SK-N-SH treated with all-trans-retinoic acid at 6 μM for 48 hours (cell line): ENCODE results near the gene SNX8.

Source experiments
- ATAC-seq: fragments of 200-7000 bp; cut with Tn5 transposase; 3 replicates; pipeline ENCODE4 v1.9.1; 2020; ENCODE audit warnings: mild to moderate bottlenecking, moderate library complexity
- BACH2 ChIP-seq: fragments of 250-450 bp; sonication (Bioruptor Pico); IDR thresholded peaks from 2 replicates; pipeline ENCODE4 v1.9.0; 2021; ENCODE audit warnings: mild to moderate bottlenecking, borderline replicate concordance
- ESRRG ChIP-seq: fragments of 250-450 bp; sonication (Bioruptor Pico); IDR thresholded peaks from 2 replicates; pipeline ENCODE4 v1.6.1; 2021; ENCODE audit warnings: mild to moderate bottlenecking
- GLIS3 ChIP-seq: fragments of 250-450 bp; sonication (Bioruptor Pico); IDR thresholded peaks from 2 replicates; pipeline ENCODE4 v1.5.0; 2020; ENCODE audit warnings: mild to moderate bottlenecking, moderate library complexity
- OSR1 ChIP-seq: fragments of 250-450 bp; sonication (Bioruptor Pico); IDR thresholded peaks from 2 replicates; pipeline ENCODE4 v1.8.0; 2022; ENCODE audit warnings: moderate library complexity, mild to moderate bottlenecking, inconsistent platforms
- PPARA ChIP-seq: fragments of 250-450 bp; sonication (Bioruptor Pico); IDR thresholded peaks from 2 replicates; pipeline ENCODE4 v1.5.0; 2020; ENCODE audit warnings: mild to moderate bottlenecking, borderline replicate concordance
- RARB ChIP-seq: fragments of 250-450 bp; sonication (Bioruptor Pico); IDR thresholded peaks from 2 replicates; pipeline ENCODE4 v1.8.0; 2021; ENCODE audit warnings: mild to moderate bottlenecking, moderate library complexity
- SNAI2 ChIP-seq: fragments of 250-450 bp; sonication (Bioruptor Pico); IDR thresholded peaks from 2 replicates; pipeline ENCODE4 v1.5.0; 2020; ENCODE audit warnings: mild to moderate bottlenecking, moderate library complexity
- TCF4 ChIP-seq: fragments of 250-450 bp; sonication (Bioruptor Pico); IDR thresholded peaks from 2 replicates; pipeline ENCODE4 v1.8.0; 2021; ENCODE audit warnings: mild to moderate bottlenecking, moderate library complexity, borderline replicate concordance
- TOX ChIP-seq: fragments of 250-450 bp; sonication (Bioruptor Pico); IDR thresholded peaks from 2 replicates; pipeline ENCODE4 v1.8.0; 2021; ENCODE audit warnings: mild to moderate bottlenecking, moderate library complexity, borderline replicate concordance
- ZC3H10 ChIP-seq: fragments of 250-450 bp; sonication (Bioruptor Pico); IDR thresholded peaks from 2 replicates; pipeline ENCODE4 v1.5.1; 2021; ENCODE audit warnings: mild to moderate bottlenecking, moderate library complexity
- ZFP30 ChIP-seq: fragments of 450-650 bp; formaldehyde crosslinking; IDR thresholded peaks from 2 replicates; pipeline ENCODE4 v1.5.0; 2022; ENCODE audit warnings: mild to moderate bottlenecking, moderate library complexity
- ZNF565 ChIP-seq: fragments of 450-650 bp; formaldehyde crosslinking; conservative IDR thresholded peaks from 2 replicates; pipeline ENCODE4 v1.5.0; 2020; ENCODE audit warnings: low read depth, mild to moderate bottlenecking, moderate library complexity
- ZNF70 ChIP-seq: fragments of 450-650 bp; formaldehyde crosslinking; IDR thresholded peaks from 2 replicates; pipeline ENCODE4 v1.5.0; 2020; ENCODE audit warnings: mild to moderate bottlenecking, moderate library complexity
- ZNF8 ChIP-seq: fragments of 450-650 bp; formaldehyde crosslinking; IDR thresholded peaks from 2 replicates; pipeline ENCODE4 v1.5.0; 2020; ENCODE audit warnings: mild to moderate bottlenecking, moderate library complexity
- TF ChIP-seq, protein P1 (sequence below): fragments of 250-450 bp; sonication (Bioruptor Pico); IDR thresholded peaks from 2 replicates; pipeline ENCODE4 v1.5.0; 2020; ENCODE audit warnings: mild to moderate bottlenecking, moderate library complexity
- TF ChIP-seq, protein P2 (sequence below): fragments of 250-450 bp; sonication (Bioruptor Pico); IDR thresholded peaks from 2 replicates; pipeline ENCODE4 v1.8.0; 2020; ENCODE audit warnings: mild to moderate bottlenecking, moderate library complexity, borderline replicate concordance
- TF ChIP-seq, protein P3 (sequence below): fragments of 250-450 bp; sonication (Bioruptor Pico); IDR thresholded peaks from 2 replicates; pipeline ENCODE4 v1.8.0; 2021; ENCODE audit warnings: low read depth, mild to moderate bottlenecking, moderate library complexity, borderline replicate concordance
- TF ChIP-seq, protein P4 (sequence below): fragments of 250-450 bp; sonication (Bioruptor Pico); IDR thresholded peaks from 2 replicates; pipeline ENCODE4 v1.5.1; 2021; ENCODE audit warnings: mild to moderate bottlenecking, moderate library complexity

The SNX8 gene

DNA sequence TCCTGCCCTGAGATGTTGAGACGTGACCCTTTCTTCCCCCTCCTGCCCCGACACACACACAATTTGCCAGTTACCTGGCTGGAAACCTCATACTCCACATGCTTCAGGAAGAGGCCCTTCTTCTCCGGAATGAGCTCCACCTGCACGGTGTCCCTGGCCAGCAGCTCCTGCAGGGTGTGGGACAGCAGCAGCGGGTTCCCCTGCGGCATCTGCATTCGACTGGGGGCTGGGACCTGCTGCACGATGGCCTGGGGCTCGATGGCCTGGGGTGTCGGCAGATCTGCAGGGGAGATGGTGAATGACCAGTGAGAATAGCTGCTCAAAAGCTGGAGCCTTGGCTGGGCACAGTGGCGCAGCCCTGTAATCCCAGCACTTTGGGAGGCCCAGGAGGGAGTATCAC, 36.2 kb downstream of the SNX8 start:
- TF ChIP-seq, protein P1, sequence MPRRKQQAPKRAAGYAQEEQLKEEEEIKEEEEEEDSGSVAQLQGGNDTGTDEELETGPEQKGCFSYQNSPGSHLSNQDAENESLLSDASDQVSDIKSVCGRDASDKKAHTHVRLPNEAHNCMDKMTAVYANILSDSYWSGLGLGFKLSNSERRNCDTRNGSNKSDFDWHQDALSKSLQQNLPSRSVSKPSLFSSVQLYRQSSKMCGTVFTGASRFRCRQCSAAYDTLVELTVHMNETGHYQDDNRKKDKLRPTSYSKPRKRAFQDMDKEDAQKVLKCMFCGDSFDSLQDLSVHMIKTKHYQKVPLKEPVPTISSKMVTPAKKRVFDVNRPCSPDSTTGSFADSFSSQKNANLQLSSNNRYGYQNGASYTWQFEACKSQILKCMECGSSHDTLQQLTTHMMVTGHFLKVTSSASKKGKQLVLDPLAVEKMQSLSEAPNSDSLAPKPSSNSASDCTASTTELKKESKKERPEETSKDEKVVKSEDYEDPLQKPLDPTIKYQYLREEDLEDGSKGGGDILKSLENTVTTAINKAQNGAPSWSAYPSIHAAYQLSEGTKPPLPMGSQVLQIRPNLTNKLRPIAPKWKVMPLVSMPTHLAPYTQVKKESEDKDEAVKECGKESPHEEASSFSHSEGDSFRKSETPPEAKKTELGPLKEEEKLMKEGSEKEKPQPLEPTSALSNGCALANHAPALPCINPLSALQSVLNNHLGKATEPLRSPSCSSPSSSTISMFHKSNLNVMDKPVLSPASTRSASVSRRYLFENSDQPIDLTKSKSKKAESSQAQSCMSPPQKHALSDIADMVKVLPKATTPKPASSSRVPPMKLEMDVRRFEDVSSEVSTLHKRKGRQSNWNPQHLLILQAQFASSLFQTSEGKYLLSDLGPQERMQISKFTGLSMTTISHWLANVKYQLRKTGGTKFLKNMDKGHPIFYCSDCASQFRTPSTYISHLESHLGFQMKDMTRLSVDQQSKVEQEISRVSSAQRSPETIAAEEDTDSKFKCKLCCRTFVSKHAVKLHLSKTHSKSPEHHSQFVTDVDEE, result no peak
- TF ChIP-seq ESRRG (CRISPR knock-in tag) (no peak), OSR1 (CRISPR knock-in tag) (no peak), ZNF565 (CRISPR knock-in tag) (no peak), PPARA (CRISPR knock-in tag) (no peak), GLIS3 (CRISPR knock-in tag) (no peak), ZFP30 (no peak), TCF4 (CRISPR knock-in tag) (no peak), ZC3H10 (CRISPR knock-in tag) (no peak), TOX (CRISPR knock-in tag) (no peak), BACH2 (CRISPR knock-in tag) (no peak), SNAI2 (CRISPR knock-in tag) (no peak), ZNF8 (CRISPR knock-in tag) (no peak)
- TF ChIP-seq, protein P2, sequence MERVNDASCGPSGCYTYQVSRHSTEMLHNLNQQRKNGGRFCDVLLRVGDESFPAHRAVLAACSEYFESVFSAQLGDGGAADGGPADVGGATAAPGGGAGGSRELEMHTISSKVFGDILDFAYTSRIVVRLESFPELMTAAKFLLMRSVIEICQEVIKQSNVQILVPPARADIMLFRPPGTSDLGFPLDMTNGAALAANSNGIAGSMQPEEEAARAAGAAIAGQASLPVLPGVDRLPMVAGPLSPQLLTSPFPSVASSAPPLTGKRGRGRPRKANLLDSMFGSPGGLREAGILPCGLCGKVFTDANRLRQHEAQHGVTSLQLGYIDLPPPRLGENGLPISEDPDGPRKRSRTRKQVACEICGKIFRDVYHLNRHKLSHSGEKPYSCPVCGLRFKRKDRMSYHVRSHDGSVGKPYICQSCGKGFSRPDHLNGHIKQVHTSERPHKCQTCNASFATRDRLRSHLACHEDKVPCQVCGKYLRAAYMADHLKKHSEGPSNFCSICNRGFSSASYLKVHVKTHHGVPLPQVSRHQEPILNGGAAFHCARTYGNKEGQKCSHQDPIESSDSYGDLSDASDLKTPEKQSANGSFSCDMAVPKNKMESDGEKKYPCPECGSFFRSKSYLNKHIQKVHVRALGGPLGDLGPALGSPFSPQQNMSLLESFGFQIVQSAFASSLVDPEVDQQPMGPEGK, result no peak
- TF ChIP-seq, protein P3, sequence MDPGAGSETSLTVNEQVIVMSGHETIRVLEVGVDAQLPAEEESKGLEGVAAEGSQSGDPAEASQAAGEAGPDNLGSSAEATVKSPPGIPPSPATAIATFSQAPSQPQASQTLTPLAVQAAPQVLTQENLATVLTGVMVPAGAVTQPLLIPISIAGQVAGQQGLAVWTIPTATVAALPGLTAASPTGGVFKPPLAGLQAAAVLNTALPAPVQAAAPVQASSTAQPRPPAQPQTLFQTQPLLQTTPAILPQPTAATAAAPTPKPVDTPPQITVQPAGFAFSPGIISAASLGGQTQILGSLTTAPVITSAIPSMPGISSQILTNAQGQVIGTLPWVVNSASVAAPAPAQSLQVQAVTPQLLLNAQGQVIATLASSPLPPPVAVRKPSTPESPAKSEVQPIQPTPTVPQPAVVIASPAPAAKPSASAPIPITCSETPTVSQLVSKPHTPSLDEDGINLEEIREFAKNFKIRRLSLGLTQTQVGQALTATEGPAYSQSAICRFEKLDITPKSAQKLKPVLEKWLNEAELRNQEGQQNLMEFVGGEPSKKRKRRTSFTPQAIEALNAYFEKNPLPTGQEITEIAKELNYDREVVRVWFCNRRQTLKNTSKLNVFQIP (CRISPR knock-in tag), result no peak
- ATAC-seq, result no peak

DNA sequence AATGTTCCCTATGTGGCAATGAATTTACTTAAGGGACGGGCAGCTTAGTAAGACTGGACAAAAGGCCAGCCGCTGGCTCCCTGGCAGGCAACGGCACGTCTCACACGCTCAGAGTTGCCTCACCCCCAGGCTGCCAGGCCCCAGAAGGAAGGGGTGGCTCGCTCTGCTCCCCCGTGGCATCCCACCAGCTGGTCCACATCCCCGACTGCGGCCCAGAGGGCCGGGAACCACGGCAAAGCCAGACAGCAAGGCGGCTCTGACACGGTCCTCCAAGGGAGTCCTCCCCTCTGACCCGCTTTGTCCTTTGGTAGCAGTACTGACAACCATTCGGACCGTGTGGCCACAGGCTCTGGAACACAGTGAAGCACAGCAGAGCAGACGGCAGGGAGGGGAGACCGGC, 38.1 kb downstream of the SNX8 start:
- no peak for ATAC-seq
- no peak for TF ChIP-seq GLIS3 (CRISPR knock-in tag)
- TF ChIP-seq ZNF565 (CRISPR knock-in tag), result no peak
- no peak for TF ChIP-seq ZNF70
- TF ChIP-seq ZC3H10 (CRISPR knock-in tag), result no peak
- TF ChIP-seq ZNF8 (CRISPR knock-in tag), result no peak
- no peak for TF ChIP-seq RARB (CRISPR knock-in tag)
- no peak for TF ChIP-seq TOX (CRISPR knock-in tag)
- TF ChIP-seq, protein P3 (CRISPR knock-in tag), result no peak
- no peak for TF ChIP-seq SNAI2 (CRISPR knock-in tag)
- TF ChIP-seq BACH2 (CRISPR knock-in tag), result no peak
- TF ChIP-seq ZFP30, result no peak
- no peak for TF ChIP-seq TCF4 (CRISPR knock-in tag)
- TF ChIP-seq, protein P2, result no peak
- TF ChIP-seq, protein P4, sequence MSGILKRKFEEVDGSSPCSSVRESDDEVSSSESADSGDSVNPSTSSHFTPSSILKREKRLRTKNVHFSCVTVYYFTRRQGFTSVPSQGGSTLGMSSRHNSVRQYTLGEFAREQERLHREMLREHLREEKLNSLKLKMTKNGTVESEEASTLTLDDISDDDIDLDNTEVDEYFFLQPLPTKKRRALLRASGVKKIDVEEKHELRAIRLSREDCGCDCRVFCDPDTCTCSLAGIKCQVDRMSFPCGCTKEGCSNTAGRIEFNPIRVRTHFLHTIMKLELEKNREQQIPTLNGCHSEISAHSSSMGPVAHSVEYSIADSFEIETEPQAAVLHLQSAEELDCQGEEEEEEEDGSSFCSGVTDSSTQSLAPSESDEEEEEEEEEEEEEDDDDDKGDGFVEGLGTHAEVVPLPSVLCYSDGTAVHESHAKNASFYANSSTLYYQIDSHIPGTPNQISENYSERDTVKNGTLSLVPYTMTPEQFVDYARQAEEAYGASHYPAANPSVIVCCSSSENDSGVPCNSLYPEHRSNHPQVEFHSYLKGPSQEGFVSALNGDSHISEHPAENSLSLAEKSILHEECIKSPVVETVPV (CRISPR knock-in tag), result no peak
